Body of pancreas (tissue), 4 donors: ENCODE measurements around the gene PLD1. TPM values are rescaled to one million over a fixed set of nuclear protein-coding genes. Genes with fewer than 3 reads are reported as not detected.

ENCODE experiments used
- ATAC-seq: fragments of 150-250 bp; one replicate; pipeline ENCODE4 v1.9.1; 2016
- DNase-seq, 4 donors: peaks; one replicate each; pipeline ENCODE4 v3.0.0-alpha.2; 2019
- H3K27ac ChIP-seq, 4 donors: fragments of 200-600 bp; sonication (generic); 1 replicate in 3 of 4; 2 replicates in 1 of 4; pipeline versions ENCODE4 v1.5.1 to v1.6.1; 2016 to 2019; ENCODE audit warnings: mild to moderate bottlenecking in 1 of 4, mixed read lengths in 1 of 4, moderate library complexity in 1 of 4
- H3K27me3 ChIP-seq, 2 donors: fragments of 200-600 bp; sonication (generic); one replicate each; pipeline ENCODE4 v1.6.0; 2016; ENCODE audit warnings: mild to moderate bottlenecking in 1 of 2
- H3K36me3 ChIP-seq, 2 donors: fragments of 200-600 bp; sonication (generic); replicated peaks in 1 of 2; 2 replicates each; pipeline ENCODE4 v1.5.1; 2016; ENCODE audit warnings: low read depth in 2 of 2; ENCODE audit not compliant: insufficient read depth in 1 of 2
- H3K4me1 ChIP-seq: fragments of 200-600 bp; sonication (generic); one replicate; pipeline ENCODE4 v1.6.0; 2016
- H3K4me3 ChIP-seq, 2 donors: fragments of 200-600 bp; sonication (generic); 1 replicate in 1 of 2; 2 replicates in 1 of 2; pipeline ENCODE4 v1.5.1; 2016 to 2019
- H3K9me3 ChIP-seq, 3 donors: fragments of 200-600 bp; sonication (generic); 1 replicate in 2 of 3; 2 replicates in 1 of 3; pipeline ENCODE4 v1.5.1; 2016
- CTCF ChIP-seq, 7 experiments: fragments of 450-650 bp in 4 of 7; fragments of 200-600 bp in 3 of 7; sonication (generic) in 3 of 7; IDR thresholded peaks; one replicate each; pipeline ENCODE4 v1.5.1; 2016 to 2019; ENCODE audit warnings: antibody characterized with exemption in 7 of 7
- POLR2A ChIP-seq, 3 donors: fragments of 450-650 bp; IDR thresholded peaks; one replicate each; pipeline ENCODE4 v1.6.1; 2016; ENCODE audit warnings: antibody characterized with exemption in 3 of 3, mild to moderate bottlenecking in 2 of 3
- WGBS, 2 donors: methylation state at CpG; one replicate each; pipeline ENCODE4 v1.1.5; 2017; 5-methylcytosine and 5-hydroxymethylcytosine counted together
- intact Hi-C: fragments of 100-400 bp; cut with DNase I; formaldehyde crosslinking; loops from one replicate; pipeline ENCODE4 v1.15.1; 2023
- total RNA-seq, 2 donors: library from RNA; depleted of rRNA; stranded (reverse); fragments of >200 nt; gene quantifications; one replicate each; pipeline ENCODE4 v1.1.0, GENCODE V29; 2016

PLD1 gene
- total RNA-seq, 2 donors from 2014 or later = 60.4 to 96.2 TPM

DNA sequence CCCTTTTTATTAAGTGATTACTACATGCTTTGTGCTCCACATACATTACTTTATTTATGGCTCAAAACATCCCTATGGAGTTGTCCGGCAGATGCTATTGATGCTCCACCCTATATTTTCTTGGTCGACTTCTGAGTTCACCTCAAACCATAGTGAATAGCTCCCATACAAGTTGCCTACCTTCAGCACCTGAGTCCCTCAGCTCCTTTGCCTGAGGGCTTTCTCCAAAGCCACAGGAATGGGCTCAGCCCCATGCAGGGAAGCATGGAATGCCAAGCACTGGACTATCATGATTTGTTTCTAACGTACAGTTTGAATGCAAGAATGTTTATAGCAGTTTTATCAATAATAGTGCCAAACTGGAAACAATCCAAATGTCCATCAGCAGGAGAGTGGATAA, 225.2 kb downstream of the PLD1 start:
- H3K9me3 ChIP-seq = no peaks in the 10 kb centered on the region
- 63 to 67% methylated on average over 3 of the region's 3 CpGs for WGBS, 2 donors
- intact Hi-C loops = no loop called here
- no peak overlapping the region for H3K27ac ChIP-seq
- no peaks in the 10 kb centered on the region for H3K27me3 ChIP-seq
- H3K36me3 ChIP-seq = no peaks in the 10 kb centered on the region
- H3K4me1 ChIP-seq = no peaks in the 10 kb centered on the region
- H3K4me3 ChIP-seq = no peak overlapping the region
- DNase-seq (no peak), ATAC-seq (no peak)
- no peak for TF ChIP-seq CTCF (IDR thresholded peaks at IDR 0.05)
- no peak for TF ChIP-seq POLR2A (IDR thresholded peaks at IDR 0.05)

GRCh38 chr3:171584100-171584499, 226.2 kb downstream of the PLD1 start:
- Histone ChIP-seq H3K4me1 (no peaks in the 10 kb centered on the region), H3K27me3 (no peaks in the 10 kb centered on the region), H3K27ac (no peak overlapping the region), H3K36me3 (no peaks in the 10 kb centered on the region), H3K4me3 (no peak overlapping the region), H3K9me3 (no peaks in the 10 kb centered on the region)
- intact Hi-C loops = no loop called here
- TF ChIP-seq CTCF (IDR thresholded peaks at IDR 0.05) (no peak), POLR2A (IDR thresholded peaks at IDR 0.05) (no peak)
- DNase-seq (no peak), ATAC-seq (no peak)

GRCh38 chr3:171574556-171575240, 235.6 kb downstream of the PLD1 start:
- H3K27me3 ChIP-seq = no peaks in the 10 kb centered on the region
- ATAC-seq (no peak), DNase-seq (no peak)
- H3K4me1 ChIP-seq = no peaks in the 10 kb centered on the region
- H3K36me3 ChIP-seq = no peaks in the 10 kb centered on the region
- no peaks in the 10 kb centered on the region for H3K9me3 ChIP-seq
- no peak overlapping the region for H3K27ac ChIP-seq
- 62 to 69% methylated on average over 6 of the region's 6 CpGs for WGBS, 2 donors
- intact Hi-C loops = no loop called here
- H3K4me3 ChIP-seq = no peak overlapping the region
- TF ChIP-seq POLR2A (IDR thresholded peaks at IDR 0.05) (no peak), CTCF (IDR thresholded peaks at IDR 0.05) (no peak)

DNA sequence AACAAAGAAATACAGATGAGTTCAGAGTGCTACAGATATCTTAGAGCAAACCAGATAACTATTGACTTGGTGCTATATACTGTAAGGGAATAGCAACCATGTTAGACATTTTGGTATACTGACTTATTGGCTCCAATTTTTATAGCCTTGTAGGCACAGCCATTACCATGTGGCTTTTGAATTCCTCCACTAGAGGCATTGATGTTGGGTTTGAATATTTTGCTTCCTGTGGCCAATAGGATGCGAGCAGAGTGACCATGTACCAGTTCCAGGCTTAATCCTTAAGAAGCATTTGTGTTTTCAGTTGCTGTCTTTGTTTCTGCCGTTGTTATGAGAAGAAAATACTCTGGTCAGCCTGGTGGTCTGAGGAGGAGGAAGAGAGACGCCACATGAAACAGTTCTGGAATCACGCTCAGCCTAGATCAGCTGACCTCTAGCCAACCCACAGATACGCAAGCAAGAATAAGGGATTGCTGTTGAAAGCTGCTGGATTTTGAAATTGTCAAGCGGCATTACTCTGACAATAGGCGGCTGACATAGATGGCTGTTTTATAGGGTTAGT, 240.6 kb downstream of the PLD1 start:
- no peaks in the 10 kb centered on the region for H3K4me1 ChIP-seq
- H3K9me3 ChIP-seq = no peaks in the 10 kb centered on the region
- no peaks in the 10 kb centered on the region for H3K27me3 ChIP-seq
- H3K36me3 ChIP-seq = no peaks in the 10 kb centered on the region
- no peak for DNase-seq
- no peak for TF ChIP-seq POLR2A (IDR thresholded peaks at IDR 0.05)
- no peak for ATAC-seq
- intact Hi-C loops = loop anchor here (5.0 to 10.0 kb wide), 3 partner anchors 385 to 602 kb away; no protein-coding TSS in a partner anchor
- WGBS, 2 donors = 84 to 90% methylated on average over 7 of the region's 7 CpGs
- no peak overlapping the region for H3K4me3 ChIP-seq
- no peak overlapping the region for H3K27ac ChIP-seq

DNA sequence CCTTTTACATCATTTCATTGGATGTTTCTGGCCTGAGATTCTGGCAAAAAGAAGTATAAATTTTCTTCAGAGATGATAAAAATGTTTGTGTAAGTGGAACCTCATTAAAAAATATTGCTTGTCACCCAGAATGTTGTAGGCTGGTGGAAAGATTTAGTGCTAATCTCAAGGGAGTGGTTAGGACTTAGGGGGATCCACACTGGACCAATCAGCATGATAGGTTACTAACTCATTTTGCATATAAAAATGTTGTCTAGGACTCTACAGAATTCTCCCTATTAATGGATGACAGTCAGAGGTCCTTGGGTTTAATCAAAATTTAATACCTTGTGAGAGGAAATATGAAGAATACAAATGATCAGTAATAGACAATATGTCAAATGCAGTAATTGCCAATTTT, 241.5 kb downstream of the PLD1 start:
- H3K27me3 ChIP-seq = no peaks in the 10 kb centered on the region
- DNase-seq (no peak), ATAC-seq (no peak)
- TF ChIP-seq POLR2A (IDR thresholded peaks at IDR 0.05) (no peak), CTCF (IDR thresholded peaks at IDR 0.05) (no peak)
- no peaks in the 10 kb centered on the region for H3K9me3 ChIP-seq
- no peaks in the 10 kb centered on the region for H3K4me1 ChIP-seq
- intact Hi-C loops = loop anchor here (5.0 to 10.0 kb wide), 3 partner anchors 384 to 601 kb away; no protein-coding TSS in a partner anchor
- H3K27ac ChIP-seq = no peak overlapping the region
- no peak overlapping the region for H3K4me3 ChIP-seq
- H3K36me3 ChIP-seq = no peaks in the 10 kb centered on the region
